Breast epithelium (tissue), 3 donors: ENCODE results near the gene SCRT2.

Experiments used
- POLR2A ChIP-seq: fragments of 450-650 bp; IDR thresholded peaks from one replicate; pipeline ENCODE4 v1.6.1; 2016; ENCODE audit warnings: antibody characterized with exemption, mild to moderate bottlenecking, moderate library complexity
- TF ChIP-seq, protein P1 (sequence below), 3 donors: fragments of 450-650 bp; IDR thresholded peaks; one replicate each; pipeline ENCODE4 v1.5.1; 2016 to 2017; ENCODE audit warnings: antibody characterized with exemption in 3 of 3, mild to moderate bottlenecking in 3 of 3, moderate library complexity in 3 of 3

DNA sequence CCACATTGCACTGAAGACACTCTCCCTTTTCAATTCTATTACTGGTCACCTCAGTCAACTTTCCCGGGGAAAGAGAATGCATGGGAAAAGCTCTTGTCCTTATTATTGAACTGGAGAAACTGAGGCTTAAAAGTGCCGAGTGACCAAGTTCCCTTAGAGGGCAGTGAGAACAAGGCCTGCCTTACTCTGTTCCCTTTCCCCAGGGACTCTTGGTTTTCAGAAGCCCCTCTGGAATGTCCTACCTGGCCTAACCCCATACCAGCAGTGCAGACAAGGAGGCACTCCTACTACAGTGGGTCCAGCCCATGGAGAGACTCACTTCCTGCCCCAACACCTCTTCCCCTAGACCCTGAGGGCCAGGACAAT lies 28.8 kb downstream of the SCRT2 start:
- TF ChIP-seq, protein P1, sequence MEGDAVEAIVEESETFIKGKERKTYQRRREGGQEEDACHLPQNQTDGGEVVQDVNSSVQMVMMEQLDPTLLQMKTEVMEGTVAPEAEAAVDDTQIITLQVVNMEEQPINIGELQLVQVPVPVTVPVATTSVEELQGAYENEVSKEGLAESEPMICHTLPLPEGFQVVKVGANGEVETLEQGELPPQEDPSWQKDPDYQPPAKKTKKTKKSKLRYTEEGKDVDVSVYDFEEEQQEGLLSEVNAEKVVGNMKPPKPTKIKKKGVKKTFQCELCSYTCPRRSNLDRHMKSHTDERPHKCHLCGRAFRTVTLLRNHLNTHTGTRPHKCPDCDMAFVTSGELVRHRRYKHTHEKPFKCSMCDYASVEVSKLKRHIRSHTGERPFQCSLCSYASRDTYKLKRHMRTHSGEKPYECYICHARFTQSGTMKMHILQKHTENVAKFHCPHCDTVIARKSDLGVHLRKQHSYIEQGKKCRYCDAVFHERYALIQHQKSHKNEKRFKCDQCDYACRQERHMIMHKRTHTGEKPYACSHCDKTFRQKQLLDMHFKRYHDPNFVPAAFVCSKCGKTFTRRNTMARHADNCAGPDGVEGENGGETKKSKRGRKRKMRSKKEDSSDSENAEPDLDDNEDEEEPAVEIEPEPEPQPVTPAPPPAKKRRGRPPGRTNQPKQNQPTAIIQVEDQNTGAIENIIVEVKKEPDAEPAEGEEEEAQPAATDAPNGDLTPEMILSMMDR (IDR thresholded peaks at IDR 0.05), result no peak
- TF ChIP-seq POLR2A, result no peak
